Stomach (tissue), 4 donors: ENCODE measurements around the gene LMNB1.

Source experiments
- CTCF ChIP-seq, 7 experiments: fragments of 450-650 bp in 4 of 7; fragments of 200-600 bp in 3 of 7; sonication (generic) in 3 of 7; IDR thresholded peaks; one replicate each; pipeline ENCODE4 v1.5.1; 2016 to 2019; ENCODE audit warnings: antibody characterized with exemption in 7 of 7, control low read depth in 2 of 7, mild to moderate bottlenecking in 1 of 7
- EP300 ChIP-seq: sonication (generic); formaldehyde crosslinking; IDR thresholded peaks from one replicate; pipeline ENCODE4 v1.6.1; 2017; ENCODE audit warnings: antibody characterized with exemption
- POLR2A ChIP-seq, 4 donors: fragments of 450-650 bp; IDR thresholded peaks; one replicate each; pipeline ENCODE4 v1.6.1; 2016; ENCODE audit warnings: antibody characterized with exemption in 4 of 4, control low read depth in 2 of 4, mild to moderate bottlenecking in 1 of 4, moderate library complexity in 1 of 4
- POLR2AphosphoS5 ChIP-seq, 3 donors: sonication (generic); formaldehyde crosslinking; IDR thresholded peaks; one replicate each; pipeline ENCODE4 v1.6.1; 2016; ENCODE audit warnings: antibody characterized with exemption in 3 of 3

GRCh38 chr5:126869005-126869451 lies 92.1 kb downstream of the LMNB1 start:
- no peak for TF ChIP-seq CTCF (IDR thresholded peaks at IDR 0.05)
- TF ChIP-seq EP300, result no peak
- TF ChIP-seq POLR2AphosphoS5 (IDR thresholded peaks at IDR 0.05), result no peak
- no peak for TF ChIP-seq POLR2A (IDR thresholded peaks at IDR 0.05)
